Measurements from ENCODE around the gene UNC119.

DNA sequence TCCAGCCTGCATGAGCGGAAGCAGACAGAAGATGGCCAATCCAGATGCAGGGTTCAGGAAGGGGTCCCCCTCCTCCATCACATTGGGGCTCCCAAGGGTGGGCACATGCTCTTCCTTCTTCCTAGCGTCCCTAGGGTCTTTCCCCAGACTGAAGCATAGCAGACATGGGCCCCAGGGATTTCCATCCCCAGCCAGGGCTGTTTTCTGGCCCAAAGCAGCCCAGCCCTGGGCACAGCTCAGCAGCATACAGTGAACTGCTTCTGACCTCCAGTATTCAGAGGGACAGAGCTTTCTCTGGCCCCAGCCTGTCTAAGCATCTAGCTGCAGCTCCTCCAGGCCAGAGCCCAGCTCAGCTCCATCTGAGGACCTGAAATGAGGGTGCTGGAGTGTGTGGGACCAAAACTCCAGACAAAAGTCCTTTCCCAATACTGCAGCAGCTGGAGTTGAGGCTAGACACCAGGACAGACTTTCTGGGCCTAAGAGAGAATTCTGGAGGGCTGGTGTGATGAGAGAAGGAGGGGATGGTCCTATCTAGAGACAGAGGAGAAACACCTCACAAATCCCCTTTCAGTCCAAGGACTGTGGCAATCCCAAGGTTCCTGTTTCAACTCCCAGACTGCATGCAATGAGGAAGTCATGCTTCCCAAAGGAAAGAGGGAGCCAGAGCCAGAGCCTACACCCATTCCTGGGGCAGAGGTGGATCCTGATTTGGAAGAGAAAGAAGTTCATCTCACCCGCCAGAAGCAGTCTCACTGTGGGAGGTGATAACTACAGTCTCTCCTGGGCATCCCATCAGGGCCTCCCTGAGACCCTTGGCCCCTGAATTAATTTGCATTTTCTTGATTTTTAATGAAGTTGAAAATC lies 50.8 kb downstream of the UNC119 start:
- no peak for TF ChIP-seq POLR2A (IDR thresholded peaks at IDR 0.05)
- TF ChIP-seq, protein P1, sequence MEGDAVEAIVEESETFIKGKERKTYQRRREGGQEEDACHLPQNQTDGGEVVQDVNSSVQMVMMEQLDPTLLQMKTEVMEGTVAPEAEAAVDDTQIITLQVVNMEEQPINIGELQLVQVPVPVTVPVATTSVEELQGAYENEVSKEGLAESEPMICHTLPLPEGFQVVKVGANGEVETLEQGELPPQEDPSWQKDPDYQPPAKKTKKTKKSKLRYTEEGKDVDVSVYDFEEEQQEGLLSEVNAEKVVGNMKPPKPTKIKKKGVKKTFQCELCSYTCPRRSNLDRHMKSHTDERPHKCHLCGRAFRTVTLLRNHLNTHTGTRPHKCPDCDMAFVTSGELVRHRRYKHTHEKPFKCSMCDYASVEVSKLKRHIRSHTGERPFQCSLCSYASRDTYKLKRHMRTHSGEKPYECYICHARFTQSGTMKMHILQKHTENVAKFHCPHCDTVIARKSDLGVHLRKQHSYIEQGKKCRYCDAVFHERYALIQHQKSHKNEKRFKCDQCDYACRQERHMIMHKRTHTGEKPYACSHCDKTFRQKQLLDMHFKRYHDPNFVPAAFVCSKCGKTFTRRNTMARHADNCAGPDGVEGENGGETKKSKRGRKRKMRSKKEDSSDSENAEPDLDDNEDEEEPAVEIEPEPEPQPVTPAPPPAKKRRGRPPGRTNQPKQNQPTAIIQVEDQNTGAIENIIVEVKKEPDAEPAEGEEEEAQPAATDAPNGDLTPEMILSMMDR (IDR thresholded peaks at IDR 0.05), result no peak

All from body of pancreas (tissue), 4 donors.